Stomach (tissue), 4 donors: Measurements from ENCODE around the gene HNRNPA2B1.

Experiments
- EP300 ChIP-seq: sonication (generic); formaldehyde crosslinking; IDR thresholded peaks from one replicate; pipeline ENCODE4 v1.6.1; 2017; ENCODE audit warnings: antibody characterized with exemption
- POLR2A ChIP-seq, 4 donors: fragments of 450-650 bp; IDR thresholded peaks; one replicate each; pipeline ENCODE4 v1.6.1; 2016; ENCODE audit warnings: antibody characterized with exemption in 4 of 4, control low read depth in 2 of 4, mild to moderate bottlenecking in 1 of 4, moderate library complexity in 1 of 4
- POLR2AphosphoS5 ChIP-seq, 3 donors: sonication (generic); formaldehyde crosslinking; IDR thresholded peaks; one replicate each; pipeline ENCODE4 v1.6.1; 2016; ENCODE audit warnings: antibody characterized with exemption in 3 of 3
- TF ChIP-seq, protein P1 (sequence below), 7 experiments: fragments of 450-650 bp in 4 of 7; fragments of 200-600 bp in 3 of 7; sonication (generic) in 3 of 7; IDR thresholded peaks; one replicate each; pipeline ENCODE4 v1.5.1; 2016 to 2019; ENCODE audit warnings: antibody characterized with exemption in 7 of 7, control low read depth in 2 of 7, mild to moderate bottlenecking in 1 of 7

DNA sequence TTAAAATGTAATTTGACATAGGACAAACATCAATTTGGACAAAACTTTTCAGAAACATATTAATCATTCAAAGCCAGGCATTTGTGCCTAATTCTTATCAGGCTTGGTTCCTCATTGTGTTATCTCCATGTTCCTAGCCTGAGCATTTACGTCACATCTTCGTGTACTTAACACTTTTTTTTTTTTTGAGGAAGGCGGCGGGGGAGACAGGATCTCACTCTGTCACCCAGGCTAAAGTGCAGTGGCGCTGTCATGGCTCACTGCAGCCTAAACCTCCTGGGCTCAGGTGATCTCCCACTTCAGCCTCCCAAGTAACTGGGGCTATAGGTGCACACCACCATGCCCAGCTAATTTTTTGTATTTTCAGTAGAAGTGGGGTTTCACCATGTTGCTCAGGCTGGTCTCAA lies 19.8 kb downstream of the HNRNPA2B1 start:
- TF ChIP-seq, protein P1, sequence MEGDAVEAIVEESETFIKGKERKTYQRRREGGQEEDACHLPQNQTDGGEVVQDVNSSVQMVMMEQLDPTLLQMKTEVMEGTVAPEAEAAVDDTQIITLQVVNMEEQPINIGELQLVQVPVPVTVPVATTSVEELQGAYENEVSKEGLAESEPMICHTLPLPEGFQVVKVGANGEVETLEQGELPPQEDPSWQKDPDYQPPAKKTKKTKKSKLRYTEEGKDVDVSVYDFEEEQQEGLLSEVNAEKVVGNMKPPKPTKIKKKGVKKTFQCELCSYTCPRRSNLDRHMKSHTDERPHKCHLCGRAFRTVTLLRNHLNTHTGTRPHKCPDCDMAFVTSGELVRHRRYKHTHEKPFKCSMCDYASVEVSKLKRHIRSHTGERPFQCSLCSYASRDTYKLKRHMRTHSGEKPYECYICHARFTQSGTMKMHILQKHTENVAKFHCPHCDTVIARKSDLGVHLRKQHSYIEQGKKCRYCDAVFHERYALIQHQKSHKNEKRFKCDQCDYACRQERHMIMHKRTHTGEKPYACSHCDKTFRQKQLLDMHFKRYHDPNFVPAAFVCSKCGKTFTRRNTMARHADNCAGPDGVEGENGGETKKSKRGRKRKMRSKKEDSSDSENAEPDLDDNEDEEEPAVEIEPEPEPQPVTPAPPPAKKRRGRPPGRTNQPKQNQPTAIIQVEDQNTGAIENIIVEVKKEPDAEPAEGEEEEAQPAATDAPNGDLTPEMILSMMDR (IDR thresholded peaks at IDR 0.05), result no peak
- TF ChIP-seq POLR2A (IDR thresholded peaks at IDR 0.05), result no peak
- TF ChIP-seq POLR2AphosphoS5 (IDR thresholded peaks at IDR 0.05), result peak in 2 of 3 donors; percentile 2 to 62
- no peak for TF ChIP-seq EP300
